SHP77 treated with DMSO at 0.1 percent for 48 hours (cell line): ENCODE results near the gene IL1RAPL1.

ENCODE experiments used
- DNase-seq: peaks from one replicate; lab custom pipeline; 2025; lab: John Stamatoyannopoulos, UW

The IL1RAPL1 gene

DNA sequence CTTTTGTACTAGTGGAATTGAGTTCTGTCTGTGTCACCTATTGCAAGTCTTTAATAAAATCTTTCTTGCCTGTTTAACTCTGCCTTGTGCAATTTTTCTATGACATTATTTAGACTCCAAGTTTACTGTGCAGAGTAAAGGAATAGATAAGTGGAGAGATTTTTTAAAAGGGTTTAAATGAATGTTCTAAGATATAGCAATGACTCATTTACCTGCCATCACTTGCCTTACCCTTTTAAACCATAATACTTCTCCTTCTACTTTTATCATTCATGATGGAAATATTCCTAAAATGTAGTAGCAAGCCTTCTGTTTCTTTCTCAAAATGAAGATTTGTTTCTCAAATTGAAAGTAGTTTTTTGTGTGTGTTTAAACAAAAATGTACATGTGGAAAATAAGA is 845.3 kb downstream of the IL1RAPL1 start:
- DNase-seq, result no peak

DNA sequence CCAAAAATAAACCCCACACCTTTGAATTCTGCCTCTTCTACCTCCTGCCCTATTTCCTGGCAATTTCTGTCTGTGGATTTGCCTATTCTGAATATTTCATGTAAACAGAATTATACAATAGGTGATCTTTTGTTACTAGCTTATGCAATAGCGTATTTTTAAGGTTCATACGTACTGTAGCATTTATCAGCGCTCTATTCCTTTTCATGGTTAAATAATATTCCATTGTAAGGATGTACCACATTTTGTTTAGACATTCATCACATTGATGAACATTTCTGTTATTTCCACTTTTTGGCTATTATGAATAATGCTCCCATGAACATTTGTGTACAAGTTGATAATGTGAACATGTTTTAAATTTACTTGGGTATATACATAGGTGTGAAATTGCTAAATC is 847.7 kb downstream of the IL1RAPL1 start:
- no peak for DNase-seq

DNA sequence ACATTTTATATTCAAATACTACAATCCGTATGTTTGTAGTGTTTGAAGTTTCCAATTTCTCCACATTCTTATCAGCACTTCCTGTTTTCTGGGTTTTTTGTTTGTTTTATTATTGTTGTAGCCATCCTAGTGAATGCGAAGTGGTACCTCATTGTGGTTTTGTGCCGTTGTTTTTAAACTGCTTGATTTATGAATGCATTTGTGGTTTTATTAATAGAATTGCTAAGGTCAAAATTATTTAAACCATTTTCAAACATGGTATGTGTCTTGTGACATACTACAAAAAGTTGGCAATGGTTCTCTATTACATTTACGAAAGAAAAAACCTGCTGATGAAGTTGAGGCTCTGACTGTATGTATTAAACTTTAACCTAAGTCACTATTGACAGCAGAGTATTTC is 848.1 kb downstream of the IL1RAPL1 start:
- no peak for DNase-seq

DNA sequence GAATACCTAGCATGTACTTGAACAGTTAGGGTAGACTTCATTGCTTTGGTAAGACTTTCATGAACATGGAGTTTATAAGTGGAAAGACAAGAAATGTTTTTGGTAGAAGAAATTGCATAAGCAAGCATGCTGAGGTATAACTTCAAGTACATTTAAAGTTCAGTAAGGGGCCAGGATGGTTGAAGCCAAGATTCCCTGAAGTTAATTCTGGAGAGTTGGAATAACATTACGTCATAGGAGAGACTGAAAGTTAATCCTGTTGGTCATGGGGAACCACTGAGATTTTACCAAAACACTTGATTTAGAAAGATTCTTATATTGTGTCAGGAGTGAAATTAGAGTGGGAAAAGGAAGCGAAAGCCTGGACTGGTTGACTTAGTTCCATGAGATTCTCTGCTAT is 860.6 kb downstream of the IL1RAPL1 start:
- DNase-seq, result no peak

DNA sequence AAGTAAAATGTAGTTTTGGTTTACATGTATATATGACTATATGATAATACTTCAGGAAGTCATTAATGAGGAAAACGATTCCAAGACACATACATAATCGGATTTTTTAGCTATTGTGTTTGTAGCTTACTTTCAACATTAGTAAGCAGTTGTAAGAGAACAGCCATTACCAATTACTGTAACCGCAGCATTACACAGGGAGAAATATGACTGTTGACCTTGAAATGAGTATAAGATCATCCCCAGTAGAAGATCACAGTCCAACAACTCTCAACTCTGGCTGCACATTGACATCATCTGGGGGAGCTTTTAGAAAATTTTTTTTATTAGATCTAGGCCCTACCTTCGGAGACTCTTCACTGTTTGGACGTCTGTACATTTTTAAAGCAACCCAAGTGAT is 866.1 kb downstream of the IL1RAPL1 start:
- no peak for DNase-seq

DNA sequence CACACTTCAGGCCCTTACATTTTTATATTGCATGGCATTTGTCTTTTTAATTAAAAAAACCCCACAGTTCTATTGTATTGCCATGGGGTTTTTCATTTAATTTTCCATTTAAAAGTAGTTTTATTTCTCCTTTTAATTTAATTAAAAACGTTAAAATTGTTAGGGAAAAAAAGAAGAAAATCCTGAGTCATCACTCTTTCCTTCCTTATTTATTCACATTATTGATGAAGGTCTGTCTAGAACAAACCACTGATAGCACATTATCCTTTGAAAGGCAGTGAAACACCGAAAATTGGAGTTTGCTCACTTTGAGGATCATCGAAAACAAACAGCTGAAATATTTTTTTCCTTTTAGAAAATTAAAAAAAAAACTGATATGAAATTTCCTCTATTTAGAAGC is 868.5 kb downstream of the IL1RAPL1 start:
- no peak for DNase-seq

DNA sequence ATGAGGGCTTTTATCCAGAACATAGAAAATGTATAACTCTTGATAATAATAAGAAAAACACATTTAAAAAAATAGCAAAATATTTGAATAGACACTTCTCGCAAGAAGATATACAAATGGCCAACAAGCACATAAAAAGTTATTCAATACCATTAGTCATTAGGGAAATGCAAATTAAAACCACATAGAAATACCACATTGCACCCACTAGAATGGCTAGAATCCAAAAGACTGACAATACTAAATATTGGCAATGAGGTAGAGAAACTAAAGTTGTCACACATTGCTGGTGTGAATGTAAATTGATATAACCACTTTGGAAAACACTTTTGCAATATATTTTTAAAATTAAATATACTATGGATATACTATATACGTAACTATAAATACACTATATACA is 873.8 kb downstream of the IL1RAPL1 start:
- DNase-seq, result no peak

DNA sequence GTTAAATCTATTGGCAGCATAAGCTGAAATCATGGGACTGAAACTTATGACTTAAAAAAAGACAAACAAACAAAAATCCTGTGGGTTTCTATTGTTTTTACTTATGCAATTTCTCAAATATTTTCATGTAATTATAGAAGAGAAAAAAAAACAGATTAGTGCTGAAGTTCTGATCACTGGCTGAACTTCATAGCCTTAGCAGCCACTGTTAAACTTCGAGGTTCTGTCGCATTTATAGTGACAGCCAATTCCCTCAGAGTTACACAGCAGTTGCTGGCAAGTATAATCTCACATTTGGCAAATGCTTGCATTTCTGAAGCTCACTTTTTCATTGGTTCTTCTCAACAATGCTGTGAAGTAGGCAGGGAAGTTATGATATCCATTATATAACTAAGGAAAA is 879.2 kb downstream of the IL1RAPL1 start:
- no peak for DNase-seq

DNA sequence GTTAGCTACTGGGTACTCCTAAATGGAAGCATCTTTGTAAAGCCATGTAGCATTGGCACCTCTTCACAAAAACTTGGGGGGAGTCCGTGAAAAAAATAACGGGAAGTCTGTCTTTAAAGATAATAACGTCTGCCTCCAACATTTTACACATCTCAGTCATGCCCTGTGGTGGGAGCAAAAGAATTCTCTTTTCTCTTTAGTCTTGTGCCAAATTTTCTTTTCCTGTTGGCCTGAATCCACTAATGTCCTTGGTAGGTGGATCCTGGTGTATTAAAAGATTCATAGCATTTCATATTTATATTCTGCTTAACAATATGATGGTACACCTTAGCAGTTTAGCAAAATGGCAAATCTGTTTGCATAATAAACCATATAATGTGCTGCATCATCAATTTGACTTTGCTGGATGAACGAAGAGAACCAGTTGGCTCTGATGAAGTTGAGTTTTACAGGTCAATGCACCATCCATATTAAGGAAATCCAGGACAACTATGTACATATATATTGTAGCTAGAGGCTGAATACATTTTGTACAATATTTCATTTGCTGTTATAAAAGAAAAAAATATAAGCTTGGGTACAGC is 881.8 kb downstream of the IL1RAPL1 start:
- DNase-seq, result no peak

DNA sequence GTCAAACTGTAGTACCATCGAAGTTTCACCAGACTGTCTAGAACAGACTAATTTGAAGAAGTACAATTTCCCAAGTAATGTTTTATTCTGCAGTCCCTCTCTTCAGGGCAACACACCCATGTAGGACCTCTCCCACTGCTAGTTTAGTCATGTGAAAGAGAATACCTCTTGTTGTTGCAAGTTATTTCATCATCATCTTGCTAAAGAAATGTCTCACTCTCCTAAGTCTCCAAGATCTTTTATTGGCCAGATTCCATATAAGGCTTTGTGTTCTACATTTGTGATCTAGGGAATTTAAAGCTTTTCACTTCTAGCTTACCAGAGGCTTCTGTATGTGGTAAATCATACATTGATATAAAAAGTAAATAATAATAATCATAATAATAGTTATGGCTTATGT is 882.8 kb downstream of the IL1RAPL1 start:
- DNase-seq, result no peak

DNA sequence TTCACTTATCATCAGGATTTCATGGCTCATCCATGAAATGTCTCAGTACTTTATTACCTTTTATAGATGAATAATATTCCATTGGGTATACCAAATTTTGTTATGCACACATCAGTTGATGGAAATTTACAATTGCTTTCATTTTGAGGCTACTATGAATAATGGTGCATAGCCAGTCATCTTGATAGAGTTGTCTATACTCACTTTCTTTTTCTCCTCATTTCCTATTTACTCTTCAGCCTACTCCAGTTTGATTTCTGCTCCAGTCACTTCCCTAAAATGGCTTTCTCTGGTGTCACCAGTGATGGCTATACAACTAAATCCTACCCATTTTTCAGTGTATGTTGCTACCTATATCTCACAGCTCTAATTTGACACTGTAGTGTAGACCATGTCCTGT is 884.6 kb downstream of the IL1RAPL1 start:
- DNase-seq, result no peak

DNA sequence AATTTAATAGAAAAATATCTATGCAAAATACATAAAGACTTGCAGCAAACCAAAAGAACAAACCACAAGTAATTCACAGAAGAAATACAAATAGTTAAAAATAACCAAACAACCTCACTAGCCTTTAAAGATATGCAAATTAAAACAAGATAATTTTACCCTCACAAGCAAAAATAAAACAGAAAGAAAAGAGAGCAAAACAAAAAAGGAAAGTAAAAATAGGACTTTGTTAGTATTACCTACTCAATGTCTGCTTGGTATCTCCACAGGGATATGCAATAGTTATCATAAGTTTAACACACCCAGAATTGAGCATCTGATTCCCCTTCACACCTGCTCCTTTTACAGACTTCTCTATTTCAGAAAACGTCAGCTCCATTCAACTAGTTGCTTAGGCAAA is 890.6 kb downstream of the IL1RAPL1 start:
- no peak for DNase-seq

DNA sequence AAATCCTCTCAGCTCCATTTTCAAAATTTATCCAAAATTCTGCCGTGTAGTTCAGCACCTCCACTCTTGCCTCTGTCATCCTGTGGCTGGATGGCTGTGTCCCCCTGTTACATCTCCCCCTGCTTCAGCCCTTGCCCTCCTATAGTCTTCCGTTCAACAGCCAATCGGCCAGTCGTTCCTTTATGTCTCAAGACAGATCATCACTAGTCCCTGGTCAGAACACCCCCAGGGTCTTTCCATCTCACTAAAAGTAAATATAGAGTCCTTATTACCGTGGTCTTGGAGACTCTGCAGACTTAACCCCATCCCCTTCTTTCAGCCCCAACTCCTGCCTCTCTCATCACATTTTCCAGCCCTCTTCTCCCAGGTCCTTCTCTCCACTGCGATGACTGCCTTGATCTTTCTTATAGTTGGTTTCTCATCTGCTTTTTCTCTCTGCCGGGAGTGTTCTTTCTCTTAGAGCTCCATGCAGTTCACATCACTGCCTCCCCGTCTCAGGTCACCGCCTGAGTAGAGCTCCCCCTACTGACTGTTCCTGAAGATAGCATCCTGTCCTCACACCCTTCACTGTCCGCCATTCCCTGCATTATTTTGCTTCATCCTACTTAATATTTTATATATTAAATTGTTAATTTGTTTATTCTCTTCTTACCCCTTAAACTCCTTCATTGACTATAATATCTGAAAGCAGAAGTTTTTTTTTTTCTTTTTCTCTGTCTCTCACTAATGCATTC is 891.3 kb downstream of the IL1RAPL1 start:
- no peak for DNase-seq

DNA sequence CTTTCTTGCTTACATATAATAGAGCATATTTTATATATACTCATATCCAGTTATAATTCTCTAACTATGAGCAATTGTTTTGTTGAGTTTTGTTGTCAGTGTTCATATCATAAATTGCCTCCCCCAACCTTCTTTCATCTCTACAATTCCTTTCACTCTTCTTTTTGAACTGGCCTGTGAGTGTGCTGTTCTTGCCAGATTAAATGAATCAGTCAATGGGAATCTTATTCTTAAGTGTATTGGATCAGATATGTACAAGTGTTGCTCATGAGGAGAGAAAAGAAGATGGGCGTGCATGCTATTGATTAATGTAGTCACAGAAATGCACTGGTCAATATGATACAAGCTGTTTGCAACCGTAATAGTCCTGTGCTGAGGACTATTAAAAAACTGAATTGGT is 900.0 kb downstream of the IL1RAPL1 start:
- DNase-seq, result no peak

DNA sequence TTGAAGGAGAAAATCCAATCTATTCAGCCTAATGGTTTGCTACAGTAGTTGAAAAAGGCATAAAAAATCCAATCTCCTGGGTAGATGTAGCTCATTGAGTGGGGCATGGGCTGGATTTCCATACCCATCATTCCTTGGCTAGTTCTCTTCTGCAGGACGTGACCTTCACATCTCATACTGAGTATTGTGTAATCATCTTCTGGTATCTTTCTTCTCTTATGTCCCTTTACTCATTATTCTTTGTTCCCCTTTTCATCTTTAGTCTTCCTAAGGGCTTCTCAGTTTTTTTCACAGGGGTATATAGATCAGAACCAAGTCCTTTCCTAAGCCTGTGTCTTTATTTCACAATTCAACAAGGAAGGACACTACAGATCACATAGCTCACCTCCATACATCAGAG is 900.5 kb downstream of the IL1RAPL1 start:
- no peak for DNase-seq

DNA sequence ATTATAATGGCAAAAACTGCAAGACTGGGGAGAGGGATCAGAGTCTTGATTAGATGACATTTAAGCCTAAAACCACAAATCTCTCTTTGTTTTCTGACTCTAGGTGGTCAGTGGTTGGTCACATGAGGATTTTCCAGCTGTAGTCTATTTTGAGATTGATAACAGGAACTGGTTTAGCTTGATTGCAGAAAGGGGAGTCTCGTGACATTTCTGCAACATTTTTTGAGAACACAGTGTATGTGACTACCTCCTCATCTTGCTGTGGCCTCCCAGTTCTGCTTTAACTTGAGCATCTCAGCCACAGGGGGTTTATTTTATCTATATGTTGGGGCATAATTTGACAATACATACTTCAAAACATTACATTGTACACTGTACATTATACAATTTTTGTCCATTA is 901.7 kb downstream of the IL1RAPL1 start:
- no peak for DNase-seq

DNA sequence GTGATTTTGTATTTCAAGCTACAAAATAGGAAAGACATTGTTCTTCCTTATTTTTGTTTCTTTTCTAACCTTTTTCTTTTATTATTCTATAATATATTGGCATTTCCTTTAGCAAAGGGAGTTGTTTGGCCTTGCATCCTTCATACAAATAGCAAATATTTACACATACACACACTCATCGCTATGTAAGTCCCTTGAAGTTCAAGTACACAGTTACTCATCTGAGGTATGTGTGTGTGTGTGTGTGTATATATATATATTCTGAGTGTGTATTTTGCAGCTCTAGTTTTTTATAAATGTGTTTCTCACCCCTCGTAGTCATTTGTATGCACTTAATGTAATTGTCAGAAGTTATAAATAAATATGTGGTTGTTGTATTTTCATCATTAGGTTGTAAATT is 903.4 kb downstream of the IL1RAPL1 start:
- DNase-seq, result no peak

DNA sequence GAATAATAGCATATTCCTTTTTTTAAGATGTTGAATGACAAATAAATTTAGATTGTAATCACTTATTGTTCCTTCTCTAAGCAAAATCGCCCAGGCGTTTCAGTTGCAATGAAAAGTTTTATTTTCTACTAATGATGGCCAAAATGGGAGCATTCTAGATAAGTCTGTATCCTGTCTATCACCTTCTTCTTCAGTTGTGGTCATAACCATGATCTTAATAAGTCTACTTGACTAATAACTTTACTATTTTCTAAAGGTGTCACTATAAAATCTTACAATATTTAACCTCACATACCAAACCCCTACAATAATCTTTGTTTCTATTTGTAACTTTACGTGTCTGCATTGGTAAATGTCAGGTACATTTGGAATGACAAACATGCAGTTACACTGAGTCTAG is 904.4 kb downstream of the IL1RAPL1 start:
- no peak for DNase-seq

DNA sequence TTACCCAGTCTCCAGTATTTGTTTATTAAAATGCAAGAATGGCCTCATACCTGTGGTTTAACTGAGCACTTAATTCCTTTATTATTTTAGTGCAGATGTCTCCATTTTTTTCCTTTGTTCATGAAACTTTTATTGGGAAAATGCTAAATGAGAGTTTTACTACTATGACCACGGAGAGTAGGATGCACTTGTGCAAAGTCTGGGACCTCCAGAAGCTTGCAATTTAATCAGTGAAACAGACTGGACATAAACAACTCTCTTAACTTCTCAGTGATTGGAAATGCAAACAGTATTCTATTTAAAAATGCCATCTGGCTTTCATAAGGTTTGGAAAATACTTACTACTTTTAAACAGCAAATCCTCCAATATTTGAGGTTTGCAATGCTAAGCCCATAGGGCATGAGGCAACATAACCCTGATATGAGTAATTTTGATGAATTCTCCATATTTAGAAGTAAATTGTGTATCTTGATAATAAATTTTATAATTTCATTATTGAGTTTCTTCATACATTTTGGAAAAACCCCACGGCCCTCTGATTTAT is 909.5 kb downstream of the IL1RAPL1 start:
- no peak for DNase-seq

DNA sequence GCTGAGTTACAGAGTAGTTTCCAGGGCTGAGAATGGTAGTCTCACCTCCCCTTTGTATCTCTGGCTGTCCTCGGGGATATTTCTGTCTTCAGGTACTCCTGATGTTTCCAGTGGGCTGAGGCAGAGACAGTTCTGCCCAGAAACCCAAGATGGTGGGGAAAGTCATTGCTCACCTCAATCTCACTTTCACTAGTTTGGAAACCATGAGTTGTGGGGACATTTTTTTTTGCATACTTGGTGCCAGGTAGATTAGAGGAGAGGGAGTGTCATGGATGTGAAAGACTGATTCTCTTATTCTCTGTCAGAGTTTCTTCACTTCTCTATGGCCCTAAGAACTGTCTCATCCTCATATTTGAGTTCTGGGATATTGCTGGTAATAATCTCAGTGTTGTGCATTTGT is 919.5 kb downstream of the IL1RAPL1 start:
- no peak for DNase-seq

DNA sequence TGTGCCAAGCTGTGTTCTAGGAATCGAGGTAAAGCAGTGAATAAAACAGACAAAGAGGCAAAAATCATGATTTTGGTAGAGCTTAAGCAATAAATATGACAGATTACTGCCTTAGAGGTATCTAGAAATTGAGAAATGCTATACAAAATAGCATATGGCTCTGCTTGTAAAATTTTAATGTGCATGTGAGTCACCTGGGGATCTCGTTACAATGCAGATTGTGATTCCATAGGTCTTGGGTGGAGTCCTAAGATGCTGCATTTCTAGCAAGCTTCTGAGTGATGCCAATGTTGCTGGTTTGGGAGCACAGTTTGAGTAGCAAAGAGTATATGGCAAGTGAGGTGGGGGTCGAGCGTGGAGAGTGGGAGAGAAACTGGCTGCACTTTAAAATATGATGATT is 930.9 kb downstream of the IL1RAPL1 start:
- DNase-seq, result no peak

DNA sequence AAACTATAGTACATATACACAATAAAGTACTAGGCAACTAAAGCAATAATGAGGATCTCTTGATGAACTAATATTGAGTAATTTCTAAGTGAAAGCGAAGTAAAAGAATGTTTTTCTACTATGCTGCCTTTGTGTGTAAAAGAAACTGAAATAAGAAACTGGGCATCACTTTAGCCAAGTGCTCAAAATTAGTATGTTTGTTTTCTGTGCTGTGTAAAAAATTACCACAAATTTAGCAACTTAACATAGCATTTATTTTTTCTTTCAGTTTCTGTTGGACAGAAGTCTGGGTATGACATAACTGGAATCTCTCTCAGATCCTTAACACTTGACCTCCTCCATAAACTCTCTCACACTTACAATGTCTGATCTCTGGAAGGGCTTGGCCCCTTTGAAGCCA is 941.0 kb downstream of the IL1RAPL1 start:
- DNase-seq, result no peak

DNA sequence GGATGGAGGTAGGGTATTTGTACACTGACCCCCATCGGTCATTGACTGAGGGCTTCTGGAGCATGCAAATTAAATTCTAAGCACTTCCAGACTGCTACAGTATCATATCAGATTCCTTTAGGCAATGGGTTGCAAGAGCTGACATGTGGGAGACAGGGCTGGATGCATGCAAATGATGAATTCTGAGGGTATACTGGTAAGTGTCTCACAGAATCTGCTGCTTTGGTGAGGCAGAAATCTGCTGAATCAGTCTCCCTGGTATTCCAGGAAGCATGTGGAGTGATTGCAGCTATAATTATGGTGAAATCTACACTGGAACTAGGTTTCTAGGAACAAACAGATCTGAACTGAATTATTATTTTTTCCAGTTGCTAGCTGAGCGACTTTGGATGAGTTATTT is 943.3 kb downstream of the IL1RAPL1 start:
- DNase-seq, result no peak

DNA sequence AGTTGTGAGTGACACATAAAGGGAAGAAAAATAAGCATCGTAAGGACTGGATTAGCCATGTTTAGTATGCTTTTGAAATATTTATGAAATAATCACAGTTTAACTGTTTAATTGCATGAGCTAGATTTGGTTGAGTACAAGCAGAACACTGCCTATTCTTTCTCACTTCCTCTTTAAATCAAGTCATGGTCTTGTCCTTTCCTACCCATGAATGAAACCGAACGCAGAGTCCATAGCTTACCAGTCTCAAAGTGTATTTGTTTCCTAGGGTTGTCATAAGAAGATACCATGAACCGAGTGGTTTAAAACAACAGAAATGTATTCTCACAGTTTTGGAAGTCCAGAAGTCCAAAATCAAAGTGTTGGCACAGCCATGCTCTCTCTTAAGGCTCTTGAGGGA is 944.1 kb downstream of the IL1RAPL1 start:
- no peak for DNase-seq
